K562 (cell line): ENCODE results near the gene TMEM187. TPM values are rescaled to one million over a fixed set of nuclear protein-coding genes. Genes with fewer than 3 reads are reported as not detected.

Experiments used
- BMI1 ChIP-seq: fragments of 150-350 bp; IDR thresholded peaks from 2 replicates; pipeline ENCODE4 v1.6.1; 2014; ENCODE audit warnings: low read length
- DIDO1 ChIP-seq: fragments of 450-650 bp; IDR thresholded peaks from 2 replicates; pipeline ENCODE4 v1.6.1; 2016; ENCODE audit warnings: low read depth, missing biosample characterization, missing genetic modification characterization
- GATAD2B ChIP-seq: fragments of 450-650 bp; IDR thresholded peaks from 2 replicates; pipeline ENCODE4 v1.6.1; 2017; ENCODE audit warnings: mild to moderate bottlenecking, borderline replicate concordance
- KLF13 ChIP-seq: fragments of 450-650 bp; IDR thresholded peaks from 2 replicates; pipeline ENCODE4 v1.6.1; 2016; ENCODE audit warnings: missing genetic modification characterization, low read depth, mild to moderate bottlenecking, missing compliant biosample characterization, moderate library complexity, borderline replicate concordance
- MIER1 ChIP-seq: fragments of 450-650 bp; IDR thresholded peaks from 2 replicates; pipeline ENCODE4 v1.6.1; 2016; ENCODE audit warnings: antibody characterized with exemption, mild to moderate bottlenecking, low read depth
- NCOA4 ChIP-seq: fragments of 450-650 bp; IDR thresholded peaks from 2 replicates; pipeline ENCODE4 v1.6.1; 2018; ENCODE audit warnings: mild to moderate bottlenecking; ENCODE audit not compliant: partially characterized antibody
- NFE2L1 ChIP-seq: fragments of 450-650 bp; IDR thresholded peaks from 2 replicates; pipeline ENCODE4 v1.6.1; 2016; ENCODE audit warnings: missing genetic modification characterization, low read depth, mild to moderate bottlenecking, missing compliant biosample characterization, moderate library complexity, borderline replicate concordance
- POLR2A ChIP-seq: fragments of 450-650 bp; conservative IDR thresholded peaks from 2 replicates; pipeline ENCODE4 v1.6.1; 2016
- SAP30 ChIP-seq: fragments of 200-600 bp; sonication (generic); IDR thresholded peaks from 2 replicates; pipeline ENCODE4 v1.6.1; 2012; ENCODE audit warnings: borderline replicate concordance, low read depth, mild to moderate bottlenecking, moderate library complexity, low read length, control low read depth, inconsistent platforms; ENCODE audit not compliant: insufficient read depth, poor library complexity, severe bottlenecking
- TAF1 ChIP-seq: IDR thresholded peaks from 2 replicates; pipeline ENCODE4 v1.6.1; 2011; ENCODE audit warnings: mild to moderate bottlenecking, low read length, moderate library complexity; ENCODE audit not compliant: insufficient read depth, control insufficient read depth, severe bottlenecking; ENCODE audit errors: extremely low read depth
- TRIM25 ChIP-seq: fragments of 450-650 bp; IDR thresholded peaks from 2 replicates; pipeline ENCODE4 v1.7.0; 2016; ENCODE audit warnings: borderline replicate concordance
- USF2 ChIP-seq: sonication (generic); formaldehyde crosslinking; IDR thresholded peaks from 2 replicates; pipeline ENCODE4 v1.5.0; 2020; ENCODE audit warnings: missing genetic modification reagents
- YY1 ChIP-seq, 3 experiments: IDR thresholded peaks; 2 replicates each; pipeline ENCODE4 v1.6.1; 2011; ENCODE audit warnings: low read length in 2 of 3, mild to moderate bottlenecking in 2 of 3, moderate library complexity in 2 of 3, borderline replicate concordance in 1 of 3, control low read depth in 1 of 3, low read depth in 1 of 3; ENCODE audit not compliant: insufficient read depth in 3 of 3, insufficient replicate concordance in 2 of 3, control insufficient read depth in 1 of 3, insufficient read length in 1 of 3; ENCODE audit errors: extremely low read depth in 1 of 3
- ZFPM2 ChIP-seq: fragments of 250-450 bp; sonication (Bioruptor Pico); IDR thresholded peaks from 2 replicates; pipeline ENCODE4 v1.5.1; 2022; ENCODE audit warnings: mild to moderate bottlenecking
- ZKSCAN8 ChIP-seq: fragments of 200-800 bp; sonication (Bioruptor generic); IDR thresholded peaks from 2 replicates; pipeline ENCODE4 v1.6.1; 2016; ENCODE audit warnings: missing genetic modification characterization, missing compliant biosample characterization
- ZMIZ1 ChIP-seq, 2 experiments: fragments of 150-350 bp in 1 of 2; IDR thresholded peaks; 2 replicates each; pipeline ENCODE4 v1.6.1; 2012 to 2016; ENCODE audit warnings: low read depth in 2 of 2, low read length in 2 of 2, mild to moderate bottlenecking in 1 of 2, moderate library complexity in 1 of 2
- ZNF140 ChIP-seq: fragments of 250-450 bp; sonication (Bioruptor Pico); IDR thresholded peaks from 2 replicates; pipeline ENCODE4 v1.8.0; 2021; ENCODE audit warnings: moderate library complexity, mild to moderate bottlenecking, inconsistent platforms
- ZNF232 ChIP-seq: sonication (generic); formaldehyde crosslinking; IDR thresholded peaks from 2 replicates; pipeline ENCODE4 v1.8.0; 2022; ENCODE audit warnings: mild to moderate bottlenecking, missing genetic modification reagents
- ZNF561 ChIP-seq: fragments of 450-650 bp; formaldehyde crosslinking; conservative IDR thresholded peaks from 2 replicates; pipeline ENCODE4 v1.4.0; 2020; ENCODE audit warnings: mild to moderate bottlenecking, moderate library complexity
- ZNF57 ChIP-seq: fragments of 450-650 bp; formaldehyde crosslinking; IDR thresholded peaks from 2 replicates; pipeline ENCODE4 v1.4.0; 2020; ENCODE audit warnings: mild to moderate bottlenecking, moderate library complexity
- ZNF780A ChIP-seq: fragments of 250-450 bp; sonication (Bioruptor Pico); IDR thresholded peaks from 2 replicates; pipeline ENCODE4 v1.5.0; 2021; ENCODE audit warnings: mild to moderate bottlenecking
- ZNF785 ChIP-seq: fragments of 250-450 bp; sonication (Bioruptor Pico); IDR thresholded peaks from 2 replicates; pipeline ENCODE4 v1.4.0; 2020; ENCODE audit warnings: mild to moderate bottlenecking
- polyA plus RNA-seq, 8 experiments: library from polyadenylated mRNA; depleted of rRNA in 4 of 8; stranded (reverse) in 5 of 8; unstranded in 3 of 8; fragments of >200 nt; fragmentation: Nextera tagmentation in 2 of 8; fragmentation: Illumina TruSeq in 1 of 8; extraction: Ambion mirVana in 2 of 8; extraction: Trizol in 1 of 8; gene quantifications; 2 replicates each; pipeline versions ENCODE4 v1.2.1 to v1.2.3, GENCODE V29; 2011 to 2014; ENCODE audit warnings: inconsistent platforms in 1 of 8, missing spikeins in 1 of 8
- total RNA-seq, 7 experiments: library from RNA; depleted of rRNA in 6 of 7; stranded (reverse); fragments of >200 nt in 6 of 7; fragmentation: Illumina TruSeq in 2 of 7; extraction: Trizol in 2 of 7; gene quantifications; 2 replicates each; pipeline versions ENCODE4 v1.2.1 to v1.2.3, GENCODE V29; 2011 to 2021; ENCODE audit warnings: low replicate concordance in 1 of 7

Gene TMEM187
- total and polyA plus RNA-seq, 9 of the 15 experiments (the other 6 are each of a cell fraction or from before 2014, with no cell fraction given), result 0.13 to 6.4 (median 1.6) TPM

GRCh38 chrX:153944140-153944799 lies 28.3 kb upstream of the TMEM187 start, which contains the start of gene RENBP (continued):
- TF ChIP-seq TAF1 (no peak), YY1 (IDR thresholded peaks at IDR 0.05; ENCODE audit: borderline replicate concordance in 1 of 3, control insufficient read depth in 1 of 3, extremely low read depth in 1 of 3, insufficient read depth in 3 of 3, insufficient read length in 1 of 3, insufficient replicate concordance in 2 of 3, low read depth in 1 of 3, low read length in 2 of 3) (no peak), ZMIZ1 (IDR thresholded peaks at IDR 0.05; ENCODE audit: low read depth in 2 of 2, low read length in 2 of 2) (no peak), GATAD2B (no peak), BMI1 (no peak), NCOA4 (no peak), ZNF785 (CRISPR knock-in tag) (no peak), ZNF140 (CRISPR knock-in tag) (no peak), MIER1 (no peak), TRIM25 (no peak), KLF13 (tag) (no peak), ZFPM2 (no peak), DIDO1 (no peak), USF2 (CRISPR knock-in tag) (peak; percentile 49; the same call in 1 of the 2 replicates), SAP30 (peak; percentile 18), ZNF57 (CRISPR knock-in tag) (no peak), ZKSCAN8 (no peak), NFE2L1 (no peak), ZNF232 (no peak), ZNF561 (CRISPR knock-in tag) (no peak), POLR2A (peak; percentile 56; the same call in 1 of the 2 replicates), ZNF780A (CRISPR knock-in tag) (no peak)
